Osteoblast (primary cell): ENCODE results near the gene CEP112. TPM values are rescaled to one million over a fixed set of nuclear protein-coding genes. Genes with fewer than 3 reads are reported as not detected.
"Not testable (repeated sequence)": the region's sequence is repeated elsewhere in the genome, so short reads cannot be mapped to it uniquely, and the experiment has no call there.

Experiments
- DNase-seq: peaks from one replicate; pipeline ENCODE4 v3.0.0; 2011; ENCODE audit warnings: low spot score, mixed read lengths; ENCODE audit not compliant: insufficient read length; ENCODE audit errors: missing footprints
- H2AFZ ChIP-seq: 2 replicates; pipeline ENCODE4 v1.6.0; 2011; ENCODE audit warnings: mild to moderate bottlenecking, low read length
- H3K27ac ChIP-seq: 2 replicates; pipeline ENCODE4 v1.5.1; 2011; ENCODE audit warnings: mild to moderate bottlenecking, low read depth, low read length, moderate library complexity
- H3K27me3 ChIP-seq: 2 replicates; pipeline ENCODE4 v1.6.0; 2012; ENCODE audit warnings: mild to moderate bottlenecking, control low read depth, inconsistent platforms, low read length, moderate library complexity; ENCODE audit not compliant: insufficient read depth
- H3K36me3 ChIP-seq: 2 replicates; pipeline ENCODE4 v1.5.1; 2011; ENCODE audit warnings: mild to moderate bottlenecking, low read length, control low read depth, moderate library complexity; ENCODE audit not compliant: insufficient read depth
- H3K4me1 ChIP-seq: 2 replicates; pipeline ENCODE4 v1.5.1; 2011; ENCODE audit warnings: mild to moderate bottlenecking, low read length, control low read depth, moderate library complexity; ENCODE audit not compliant: insufficient read depth
- H3K4me2 ChIP-seq: 2 replicates; pipeline ENCODE4 v1.6.0; 2011; ENCODE audit warnings: mild to moderate bottlenecking, low read length; ENCODE audit not compliant: insufficient read depth
- H3K4me3 ChIP-seq: fragments of 200-600 bp; sonication (generic); 3 replicates; pipeline ENCODE4 v1.5.1; 2012; ENCODE audit warnings: mild to moderate bottlenecking, low read length, inconsistent platforms; ENCODE audit not compliant: insufficient read depth
- H3K79me2 ChIP-seq: 2 replicates; pipeline ENCODE4 v1.6.0; 2012; ENCODE audit warnings: mild to moderate bottlenecking, low read length, control low read depth, inconsistent platforms; ENCODE audit not compliant: insufficient read depth
- H3K9me3 ChIP-seq: 2 replicates; pipeline ENCODE4 v1.5.1; 2011; ENCODE audit warnings: low read depth, low read length, control low read depth
- H4K20me1 ChIP-seq: 2 replicates; pipeline ENCODE4 v1.6.0; 2012; ENCODE audit warnings: mild to moderate bottlenecking, low read length, control low read depth; ENCODE audit not compliant: insufficient read depth
- total RNA-seq: library from RNA; depleted of rRNA; stranded (reverse); fragments of >200 nt; gene quantifications from 2 replicates; pipeline ENCODE4 v1.2.3, GENCODE V29; 2012
- TF ChIP-seq, protein P1 (sequence below): IDR thresholded peaks from 2 replicates; pipeline ENCODE4 v1.5.1; 2011; ENCODE audit warnings: mild to moderate bottlenecking, low read depth, low read length, moderate library complexity; ENCODE audit errors: extremely low read depth

CEP112 gene
- total RNA-seq, 1 donor = 8.3 TPM

DNA sequence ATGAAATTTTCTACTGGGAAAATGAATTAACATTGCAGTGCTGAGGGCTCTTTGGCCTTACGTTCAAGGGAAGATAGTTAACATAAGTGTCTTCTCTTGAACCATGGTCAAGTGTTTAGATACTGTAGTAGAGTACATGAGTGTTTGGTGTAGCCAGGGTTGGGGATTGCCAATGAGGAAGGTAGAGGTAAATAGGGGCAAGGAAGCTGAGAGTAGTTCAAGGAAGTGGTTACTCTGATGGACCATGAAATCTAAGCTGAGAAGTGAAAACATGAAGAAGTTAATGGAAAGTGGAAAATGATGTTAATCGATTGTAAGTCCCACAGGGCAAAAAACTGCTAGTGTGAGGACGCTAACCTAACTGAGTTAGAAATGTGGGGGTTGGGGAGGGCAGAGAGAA, 380.9 kb downstream of the CEP112 start:
- Histone ChIP-seq H3K4me1 (no peaks in the 10 kb centered on the region), H2AFZ (no peak overlapping the region), H3K27ac (no peak overlapping the region), H3K9me3 (no peaks in the 10 kb centered on the region), H4K20me1 (no peaks in the 10 kb centered on the region), H3K36me3 (no peaks in the 10 kb centered on the region), H3K4me3 (no peak overlapping the region), H3K4me2 (no peak overlapping the region), H3K27me3 (no peaks in the 10 kb centered on the region), H3K79me2 (no peaks in the 10 kb centered on the region)
- DNase-seq = no peak
- TF ChIP-seq, protein P1, sequence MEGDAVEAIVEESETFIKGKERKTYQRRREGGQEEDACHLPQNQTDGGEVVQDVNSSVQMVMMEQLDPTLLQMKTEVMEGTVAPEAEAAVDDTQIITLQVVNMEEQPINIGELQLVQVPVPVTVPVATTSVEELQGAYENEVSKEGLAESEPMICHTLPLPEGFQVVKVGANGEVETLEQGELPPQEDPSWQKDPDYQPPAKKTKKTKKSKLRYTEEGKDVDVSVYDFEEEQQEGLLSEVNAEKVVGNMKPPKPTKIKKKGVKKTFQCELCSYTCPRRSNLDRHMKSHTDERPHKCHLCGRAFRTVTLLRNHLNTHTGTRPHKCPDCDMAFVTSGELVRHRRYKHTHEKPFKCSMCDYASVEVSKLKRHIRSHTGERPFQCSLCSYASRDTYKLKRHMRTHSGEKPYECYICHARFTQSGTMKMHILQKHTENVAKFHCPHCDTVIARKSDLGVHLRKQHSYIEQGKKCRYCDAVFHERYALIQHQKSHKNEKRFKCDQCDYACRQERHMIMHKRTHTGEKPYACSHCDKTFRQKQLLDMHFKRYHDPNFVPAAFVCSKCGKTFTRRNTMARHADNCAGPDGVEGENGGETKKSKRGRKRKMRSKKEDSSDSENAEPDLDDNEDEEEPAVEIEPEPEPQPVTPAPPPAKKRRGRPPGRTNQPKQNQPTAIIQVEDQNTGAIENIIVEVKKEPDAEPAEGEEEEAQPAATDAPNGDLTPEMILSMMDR = no peak

DNA sequence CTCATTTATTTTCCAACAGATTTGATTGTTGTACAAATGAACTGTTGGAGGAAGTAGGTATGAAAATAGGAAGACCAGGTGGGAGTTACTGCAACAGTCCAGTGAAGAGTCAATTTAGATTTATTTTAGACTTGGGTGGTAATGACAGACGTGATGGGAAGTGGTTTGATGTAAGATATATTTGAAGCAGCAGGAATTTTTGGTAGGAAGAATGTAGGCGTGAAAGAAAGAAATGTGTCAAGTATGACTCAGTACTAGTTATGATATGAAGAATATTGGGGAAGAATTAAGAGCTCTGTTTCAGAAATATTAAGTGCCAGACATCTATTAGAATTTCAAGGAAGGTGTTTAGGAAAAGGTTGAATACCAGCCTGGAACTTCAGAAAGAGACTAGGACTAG, 382.6 kb downstream of the CEP112 start:
- H3K27me3 ChIP-seq = no peaks in the 10 kb centered on the region
- H2AFZ ChIP-seq = no peak overlapping the region
- DNase-seq = no peak
- no peak overlapping the region for H3K27ac ChIP-seq
- H3K4me1 ChIP-seq = no peaks in the 10 kb centered on the region
- no peak overlapping the region for H3K4me2 ChIP-seq
- TF ChIP-seq, protein P1 = no peak
- H3K36me3 ChIP-seq = no peaks in the 10 kb centered on the region
- H3K4me3 ChIP-seq = no peak overlapping the region
- H3K9me3 ChIP-seq = no peaks in the 10 kb centered on the region
- H3K79me2 ChIP-seq = no peaks in the 10 kb centered on the region
- H4K20me1 ChIP-seq = no peaks in the 10 kb centered on the region

DNA sequence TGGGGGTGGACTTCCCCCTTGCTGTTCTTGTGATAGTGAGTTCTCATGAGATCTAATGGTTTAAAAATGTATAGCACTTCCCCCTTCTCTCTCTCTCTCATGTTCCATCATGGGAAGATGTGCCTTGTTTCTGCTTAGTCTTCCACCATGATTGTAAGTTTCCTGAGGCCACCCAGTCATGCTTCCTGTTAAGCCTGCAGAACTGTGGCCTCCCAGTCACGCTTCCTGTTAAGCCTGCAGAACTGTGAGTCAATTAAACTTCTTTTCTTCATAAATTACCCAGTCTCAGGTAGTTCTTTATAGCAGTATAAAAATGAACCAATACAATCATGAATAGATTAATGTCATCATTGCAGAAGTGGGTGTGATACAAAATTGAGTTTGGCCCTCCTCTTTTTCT, 383.4 kb downstream of the CEP112 start:
- not testable (repeated sequence) for H3K27me3 ChIP-seq, H3K36me3 ChIP-seq, H3K4me2 ChIP-seq, DNase-seq, H3K4me3 ChIP-seq, H3K79me2 ChIP-seq, H4K20me1 ChIP-seq, H2AFZ ChIP-seq, H3K27ac ChIP-seq, H3K9me3 ChIP-seq, H3K4me1 ChIP-seq

DNA sequence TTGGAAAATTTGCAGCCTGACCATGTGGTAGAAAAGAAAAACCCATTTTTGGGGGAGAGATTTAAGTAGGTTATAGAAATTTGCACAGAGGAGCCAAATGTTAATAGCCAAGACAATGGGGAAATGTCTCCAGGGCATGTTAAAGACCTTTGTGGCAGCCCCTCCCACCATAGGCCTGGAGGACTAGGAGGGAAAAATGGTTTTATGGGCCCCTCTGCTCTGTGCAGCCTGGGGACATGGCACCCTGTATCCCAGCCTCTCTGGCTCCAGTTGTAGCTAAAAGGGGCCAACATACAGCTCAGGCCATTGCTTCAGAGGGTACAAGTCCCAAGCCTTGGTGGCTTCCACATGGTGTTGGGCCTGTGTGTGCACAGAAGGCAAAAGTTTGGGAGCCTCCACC, 384.6 kb downstream of the CEP112 start:
- Histone ChIP-seq H3K27ac (no peak overlapping the region), H3K79me2 (no peaks in the 10 kb centered on the region), H4K20me1 (no peaks in the 10 kb centered on the region), H3K36me3 (no peaks in the 10 kb centered on the region), H2AFZ (no peak overlapping the region), H3K4me1 (no peaks in the 10 kb centered on the region), H3K4me3 (no peak overlapping the region), H3K9me3 (no peaks in the 10 kb centered on the region), H3K27me3 (no peaks in the 10 kb centered on the region), H3K4me2 (no peak overlapping the region)
- TF ChIP-seq, protein P1 = no peak
- no peak for DNase-seq
